NCI-H146 (cell line): ENCODE data around the gene MALRD1.
"Not testable (repeated sequence)": the region's sequence is repeated elsewhere in the genome, so short reads cannot be mapped to it uniquely, and the experiment has no call there.

Experiments
- DNase-seq: peaks from one replicate; lab custom pipeline; 2025; lab: John Stamatoyannopoulos, UW

Gene MALRD1

DNA sequence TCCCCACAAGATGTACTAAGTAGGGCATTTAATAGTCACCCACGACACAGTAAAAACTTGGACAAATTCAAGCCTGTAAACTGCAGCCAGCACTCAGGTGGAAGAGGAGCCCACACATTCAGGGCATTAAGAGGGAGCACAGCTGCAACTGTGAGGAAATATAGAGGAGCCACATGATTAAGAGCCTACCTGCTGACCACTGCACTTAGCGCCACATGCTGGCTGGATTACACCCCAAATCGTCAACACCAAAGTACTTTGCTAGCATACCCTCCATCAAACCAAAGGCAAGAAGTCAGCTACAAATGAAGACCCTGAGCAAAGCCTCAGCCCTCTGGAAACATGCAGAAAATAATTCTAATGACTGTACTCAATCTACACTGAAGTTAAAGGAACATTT, 445.3 kb downstream of the MALRD1 start:
- no peak for DNase-seq

DNA sequence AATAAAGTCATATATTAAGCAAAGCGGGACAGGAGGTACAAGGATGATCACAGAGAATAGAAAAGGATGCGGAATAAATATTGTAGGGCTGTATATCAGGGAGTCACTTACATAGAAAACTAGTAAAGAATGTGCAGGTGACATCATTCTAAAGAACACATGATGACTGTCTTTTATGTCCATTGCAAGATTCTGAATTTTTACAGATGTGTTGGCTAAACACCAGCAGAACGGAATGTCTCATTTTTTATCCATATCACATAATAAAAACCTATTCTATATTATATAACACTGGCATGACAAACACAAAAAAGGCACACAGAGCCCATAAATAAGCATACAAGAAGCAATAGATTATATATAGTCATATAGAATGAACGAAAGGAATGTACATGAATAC, 448.4 kb downstream of the MALRD1 start:
- no peak for DNase-seq

DNA sequence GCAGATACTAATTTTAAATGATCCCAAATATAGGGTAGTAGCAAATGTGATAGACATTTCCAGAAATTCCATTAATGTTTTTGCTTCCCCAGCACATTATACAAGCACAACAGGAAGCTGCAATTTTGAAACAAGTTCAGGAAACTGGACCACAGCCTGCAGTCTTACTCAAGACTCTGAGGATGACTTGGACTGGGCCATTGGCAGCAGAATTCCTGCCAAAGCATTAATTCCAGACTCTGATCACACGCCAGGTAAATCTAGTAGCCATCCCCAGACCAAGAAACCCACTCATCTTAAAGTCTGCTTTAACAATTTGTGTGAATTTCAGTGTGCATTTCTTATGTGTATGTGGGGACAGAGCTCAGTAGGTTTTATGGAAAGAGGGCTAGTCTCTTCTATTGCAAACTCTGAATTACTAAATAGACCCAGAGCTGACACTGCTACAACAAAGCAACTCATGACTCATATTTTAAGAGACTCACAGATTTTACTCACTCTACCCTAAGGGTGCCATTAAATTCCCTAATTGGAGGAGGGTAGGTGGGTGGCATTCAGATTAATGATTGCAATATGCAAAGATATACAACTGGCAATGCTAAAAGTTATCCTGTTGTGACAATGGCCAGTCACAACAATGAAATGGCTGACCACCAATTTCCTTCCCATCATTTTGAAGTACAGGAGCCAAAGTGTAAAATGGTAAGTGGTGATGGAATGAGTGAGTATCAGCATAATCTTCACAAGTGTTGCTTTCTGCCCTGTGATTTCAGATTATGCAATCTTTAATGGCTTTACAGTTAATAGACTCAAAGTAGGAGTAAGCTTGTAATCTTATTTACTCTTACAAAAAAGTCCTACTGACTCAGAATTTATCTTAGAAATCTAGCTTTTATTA, 450.0 kb downstream of the MALRD1 start:
- DNase-seq: no peak

DNA sequence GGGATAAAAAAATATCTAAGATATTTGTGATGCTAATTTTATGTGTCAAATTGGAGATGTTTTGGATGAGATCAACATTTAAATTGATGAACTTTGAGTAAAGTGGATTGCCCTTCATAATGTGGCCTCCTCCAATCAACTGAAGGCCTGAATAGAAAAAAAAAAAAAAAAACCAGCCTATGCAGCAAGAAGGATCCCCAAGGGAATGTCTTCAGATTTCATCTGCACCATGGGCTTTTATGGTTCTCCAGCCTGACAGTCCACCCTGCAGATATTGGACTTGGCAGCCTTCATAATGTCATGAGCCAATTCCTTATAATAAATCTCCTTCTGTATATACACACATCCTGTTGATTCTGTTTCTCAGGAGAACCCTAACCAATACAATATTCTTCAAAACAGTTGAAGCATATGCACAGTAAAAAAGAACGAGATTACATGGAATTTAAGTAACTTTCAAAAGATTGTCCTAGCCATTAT, 450.7 kb downstream of the MALRD1 start:
- no peak for DNase-seq

DNA sequence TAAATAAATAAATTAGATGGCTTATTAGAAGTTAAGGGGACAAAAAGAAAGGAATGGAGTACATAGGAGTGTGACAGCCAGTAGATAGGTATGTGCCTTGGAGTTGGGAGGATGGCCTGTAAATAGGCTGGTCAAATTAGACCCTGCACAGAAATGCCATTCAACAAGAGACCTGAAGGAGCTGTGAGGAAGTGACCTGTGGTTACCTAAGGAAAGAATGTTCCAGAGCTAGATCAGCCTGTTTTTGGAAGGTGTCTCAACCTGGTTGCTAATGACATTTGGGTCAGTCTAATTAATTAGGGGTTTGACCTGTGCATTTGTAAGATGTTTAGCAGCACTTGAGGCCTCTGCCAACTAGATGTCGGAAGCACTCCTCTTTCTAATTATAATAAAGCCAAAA, 452.4 kb downstream of the MALRD1 start:
- no peak for DNase-seq

DNA sequence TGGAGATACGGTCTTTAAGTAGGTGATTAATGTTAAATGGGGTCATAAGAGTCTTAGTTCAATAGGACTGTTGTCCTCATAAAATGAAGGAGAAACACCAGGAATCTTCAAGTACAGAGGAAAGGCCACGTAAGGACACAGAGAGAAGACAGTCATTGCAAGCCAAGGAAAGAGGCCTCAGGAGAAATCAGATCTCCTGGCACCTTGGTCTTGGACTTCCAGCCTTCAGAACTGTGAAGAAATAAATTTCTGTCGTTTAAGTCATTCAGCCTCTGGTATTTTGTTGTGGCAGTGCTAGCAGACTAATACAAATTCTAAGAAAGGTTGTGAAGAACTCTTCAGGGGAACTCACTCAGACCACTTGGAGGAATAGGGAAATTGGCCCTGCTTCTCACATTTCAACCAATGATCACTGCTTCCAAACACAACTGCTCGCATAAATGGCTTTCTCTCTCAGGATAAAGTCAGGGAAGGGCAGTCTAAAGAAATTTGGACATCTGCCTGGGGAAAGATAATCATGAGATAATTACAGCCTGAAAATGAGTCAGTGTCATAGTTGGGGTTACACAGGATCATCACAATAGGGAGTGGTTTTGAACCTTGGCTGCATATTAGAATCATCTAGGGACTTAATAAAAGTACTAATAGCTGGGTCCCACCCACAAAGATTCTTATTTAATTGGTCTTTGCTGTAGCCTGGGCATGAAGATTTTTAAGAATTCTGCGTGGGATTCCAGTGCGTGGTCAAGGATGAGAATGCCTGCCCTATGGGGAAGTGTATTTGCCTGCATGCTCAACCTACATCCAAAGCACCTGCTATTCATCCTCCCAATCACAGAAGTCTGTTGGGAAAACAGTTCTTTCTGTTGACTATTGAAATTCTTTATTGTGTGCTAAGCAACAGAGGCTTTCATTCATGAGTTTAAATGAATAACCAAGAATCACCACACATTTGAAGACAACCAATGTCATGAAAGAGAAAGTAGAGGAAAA, 457.0 kb downstream of the MALRD1 start:
- no peak for DNase-seq

DNA sequence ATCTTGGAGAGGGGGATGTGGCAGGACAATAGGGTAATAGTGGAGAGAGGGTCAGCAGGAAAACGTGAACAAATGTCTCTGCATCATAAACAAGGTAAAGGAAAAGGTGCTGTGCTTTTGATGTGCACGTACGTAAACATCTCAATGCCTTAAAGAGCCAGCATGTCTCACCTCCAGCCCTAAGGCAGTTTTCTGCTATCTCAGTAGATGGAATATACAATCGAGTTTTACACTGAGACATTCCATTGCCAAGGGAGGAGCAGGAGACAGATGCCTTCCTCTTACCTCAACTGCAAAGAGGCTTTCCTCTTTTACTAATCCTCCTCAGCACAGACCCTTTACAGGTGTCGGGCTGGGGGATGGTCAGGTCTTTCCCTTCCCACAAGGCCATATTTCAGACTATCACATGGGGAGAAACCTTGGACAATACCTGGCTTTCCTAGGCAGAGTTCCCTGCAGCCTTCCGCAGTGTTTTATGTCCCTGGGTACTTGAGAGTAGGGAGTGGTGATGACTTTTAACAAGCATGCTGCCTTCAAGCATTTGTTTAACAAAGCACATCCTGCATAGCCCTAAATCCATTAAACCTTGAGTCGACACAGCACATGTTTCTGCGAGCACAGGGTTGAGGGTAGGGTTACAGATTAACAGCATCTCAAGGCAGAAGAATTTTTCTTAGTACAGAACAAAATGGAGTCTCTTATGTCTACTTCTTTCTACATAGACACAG, 461.6 kb downstream of the MALRD1 start:
- DNase-seq: not testable (repeated sequence)

DNA sequence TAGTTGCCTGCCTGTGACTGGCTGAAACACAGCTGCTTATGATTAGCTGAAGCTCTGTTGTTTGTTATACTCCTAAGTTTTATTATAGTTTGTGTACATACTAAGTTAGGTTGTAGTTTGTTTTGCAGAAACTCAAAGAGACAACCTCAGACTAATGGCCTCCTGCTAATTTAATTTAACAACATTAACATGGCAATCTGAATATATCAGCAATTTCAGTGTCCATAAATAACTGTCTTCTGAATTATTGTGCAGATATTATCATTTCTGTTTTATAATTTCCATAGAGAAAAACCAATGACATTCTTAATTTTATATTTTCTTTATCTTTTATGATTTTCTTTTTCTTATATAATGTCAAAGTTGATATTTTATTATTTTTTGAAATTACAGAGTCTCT, 469.5 kb downstream of the MALRD1 start:
- no peak for DNase-seq

DNA sequence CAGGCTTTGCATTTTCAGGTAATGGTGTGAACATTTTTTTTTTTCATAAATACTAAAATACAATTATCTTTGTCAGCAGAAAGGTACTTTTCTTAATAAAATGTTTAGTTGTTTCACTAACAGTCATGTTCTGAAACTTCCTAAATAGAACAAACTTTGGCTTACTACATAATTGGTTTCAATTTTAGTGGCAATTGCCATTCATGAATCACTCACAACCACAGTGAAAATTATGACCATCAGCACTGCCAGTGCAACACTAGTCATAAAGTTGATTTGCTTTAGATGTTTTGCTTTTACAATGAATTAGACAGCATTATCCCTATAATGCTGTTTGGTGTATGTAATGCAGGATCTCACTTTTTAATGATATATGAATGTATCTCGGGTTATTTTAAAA, 470.0 kb downstream of the MALRD1 start:
- no peak for DNase-seq

DNA sequence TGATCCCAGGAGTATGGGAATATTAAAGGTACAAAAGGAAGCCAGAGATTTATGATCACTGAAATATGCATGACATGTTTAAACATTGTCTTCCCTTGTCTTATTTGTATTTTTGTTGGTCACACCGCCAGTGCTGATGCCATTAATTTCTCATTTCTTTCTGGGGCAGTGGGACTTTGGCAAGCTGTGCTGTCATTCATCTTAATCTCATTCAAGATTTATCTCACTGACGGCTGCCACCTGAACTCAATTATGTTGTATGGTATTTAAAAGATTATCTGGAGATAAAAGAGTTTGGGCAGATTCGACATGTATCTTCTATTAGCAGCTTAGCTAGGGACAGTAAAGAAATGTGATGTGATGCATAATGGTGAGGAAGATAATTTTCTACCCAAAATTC, 482.7 kb downstream of the MALRD1 start:
- DNase-seq: no peak

DNA sequence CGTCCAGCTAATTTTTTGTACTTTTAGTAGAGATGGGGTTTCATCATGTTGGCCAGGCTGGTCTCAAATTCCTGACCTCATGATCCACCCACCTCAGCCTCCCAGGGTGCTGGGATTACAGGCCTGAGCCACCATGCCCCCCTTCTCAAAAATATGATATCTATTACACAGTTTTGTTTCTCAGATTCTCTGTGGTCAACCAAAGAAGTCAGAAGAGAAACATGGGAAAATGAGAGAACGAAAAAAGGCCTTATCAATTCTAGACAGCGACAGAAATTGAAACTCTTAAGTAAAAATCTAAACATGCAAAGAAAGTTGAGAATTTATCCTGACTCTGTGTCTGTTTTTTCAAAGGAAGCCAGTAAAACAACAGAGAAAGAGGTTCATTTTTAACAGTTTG, 483.8 kb downstream of the MALRD1 start:
- DNase-seq: no peak

DNA sequence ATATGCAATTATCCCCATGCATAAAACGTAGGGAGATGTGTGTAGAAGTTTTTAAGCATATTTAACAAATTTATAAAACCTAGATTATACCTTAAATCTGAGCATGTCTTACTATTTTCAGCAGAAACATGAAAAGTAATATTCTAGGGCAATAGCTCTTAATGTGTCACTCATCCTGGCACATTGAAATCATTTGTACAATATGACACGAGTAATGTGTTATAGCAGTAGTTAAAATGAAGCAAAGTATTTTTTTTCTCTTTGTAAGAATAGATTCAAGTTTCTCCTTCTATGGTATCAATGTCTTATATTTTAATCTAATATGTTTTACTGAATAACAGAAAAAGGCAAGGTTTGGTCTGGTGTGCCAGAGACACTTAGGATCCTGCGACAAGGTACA, 492.7 kb downstream of the MALRD1 start:
- DNase-seq: no peak

DNA sequence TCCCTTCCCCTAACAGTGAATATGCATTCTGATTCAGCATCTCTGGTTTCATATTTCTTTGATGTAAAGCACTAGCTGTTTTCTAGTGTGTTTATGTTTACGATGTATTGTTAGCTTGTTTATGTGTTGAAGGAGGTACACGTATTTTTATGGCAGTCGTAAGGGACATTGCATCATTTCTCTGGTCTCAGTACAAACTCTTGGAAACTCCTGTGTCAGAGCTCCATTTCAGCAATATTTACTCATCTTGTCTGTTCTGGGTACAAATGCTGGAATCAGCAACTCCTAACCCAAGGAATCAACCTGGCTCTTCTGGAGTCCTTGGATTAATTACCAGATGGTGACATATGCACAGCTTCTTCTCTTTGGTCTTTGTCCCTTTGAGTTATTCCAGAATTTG, 497.6 kb downstream of the MALRD1 start:
- no peak for DNase-seq

DNA sequence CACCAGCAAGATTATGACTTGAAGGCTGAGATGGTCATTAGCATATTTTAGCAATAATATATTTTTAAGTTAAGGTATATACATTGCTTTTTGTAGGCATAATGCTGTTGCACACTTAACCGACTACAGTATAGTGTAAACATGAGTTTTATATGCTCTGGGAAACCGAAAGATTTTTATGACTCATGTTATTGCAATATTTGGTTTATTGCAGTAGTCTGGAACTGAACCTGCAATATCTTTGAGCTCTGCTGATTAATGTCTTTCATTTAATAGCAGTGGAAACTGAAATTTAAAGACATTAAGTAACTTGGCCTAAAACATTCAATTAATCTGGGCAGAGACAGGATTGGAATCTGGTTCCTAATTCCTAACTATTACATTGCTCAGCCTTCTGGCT, 500.9 kb downstream of the MALRD1 start:
- no peak for DNase-seq

DNA sequence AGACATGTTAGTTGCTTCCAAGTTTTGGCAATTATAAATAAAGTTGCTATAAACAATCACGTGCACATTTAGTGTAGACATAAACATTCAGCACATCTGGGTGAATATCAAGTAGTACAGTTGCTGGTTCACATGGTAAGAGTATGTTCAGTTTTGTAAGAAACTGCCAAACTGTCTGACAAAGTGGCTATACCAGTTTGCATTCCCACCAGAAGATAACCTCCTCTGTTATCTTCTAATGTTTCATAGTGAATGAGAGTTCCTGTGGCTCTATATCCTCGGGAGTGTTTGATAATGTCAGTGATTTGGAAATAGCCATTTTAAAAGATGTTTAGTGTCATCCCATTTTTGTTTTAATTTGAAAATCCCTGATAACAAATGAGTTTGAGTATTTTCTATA, 508.1 kb downstream of the MALRD1 start:
- no peak for DNase-seq

DNA sequence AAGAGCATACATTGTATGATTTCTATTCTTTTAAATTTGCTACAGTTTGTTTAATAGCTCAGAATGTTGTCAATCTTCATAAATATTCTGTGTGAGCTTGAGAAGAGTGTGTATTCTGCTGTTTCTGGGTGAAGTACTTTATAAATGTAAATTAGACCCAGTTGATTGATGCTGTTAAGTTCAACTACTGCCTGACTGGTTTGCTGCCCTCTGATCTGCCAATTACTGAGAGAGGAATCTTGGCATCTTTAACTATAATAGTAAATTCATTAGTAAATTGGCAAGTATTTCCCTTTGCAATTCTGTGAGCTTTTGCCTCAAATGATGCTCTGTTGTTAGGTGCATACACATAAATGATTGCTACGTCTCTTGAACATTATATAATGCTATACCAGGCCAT, 512.6 kb downstream of the MALRD1 start:
- DNase-seq: no peak

DNA sequence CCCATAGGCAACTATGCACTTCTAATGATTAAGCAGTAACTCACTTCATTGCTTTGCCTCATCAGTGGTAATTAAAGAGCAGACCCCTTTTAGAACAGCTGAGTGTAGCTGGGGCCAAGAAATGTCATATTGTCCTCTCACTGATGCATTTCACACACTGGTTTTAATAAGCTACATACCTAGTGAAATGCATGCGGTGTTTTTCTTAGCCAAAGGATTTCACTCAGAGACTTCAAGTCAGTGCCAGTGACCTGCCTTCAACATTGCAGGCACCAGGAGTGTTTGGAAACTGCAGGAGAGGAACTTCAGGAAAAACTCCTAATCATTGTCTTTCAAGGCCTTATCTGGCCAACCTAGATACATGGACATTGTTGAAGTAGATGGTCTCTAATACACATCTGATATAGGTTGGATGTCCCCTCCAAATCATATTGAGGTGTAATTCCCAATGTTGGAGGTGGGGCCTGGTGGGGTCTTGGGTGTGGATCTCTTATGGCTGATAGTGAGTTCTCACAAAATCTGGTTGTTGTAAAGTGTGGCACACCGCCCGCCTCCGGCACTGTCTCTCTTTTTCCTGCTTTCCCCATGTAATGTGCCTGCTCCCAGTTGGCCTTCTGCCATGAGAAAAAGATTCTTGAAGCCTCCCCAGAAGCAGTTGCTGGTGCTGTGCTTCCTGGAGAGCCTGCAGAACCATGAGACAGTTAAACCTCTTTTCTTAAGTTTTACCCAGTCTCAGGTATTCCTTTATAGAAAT, 515.0 kb downstream of the MALRD1 start:
- no peak for DNase-seq

DNA sequence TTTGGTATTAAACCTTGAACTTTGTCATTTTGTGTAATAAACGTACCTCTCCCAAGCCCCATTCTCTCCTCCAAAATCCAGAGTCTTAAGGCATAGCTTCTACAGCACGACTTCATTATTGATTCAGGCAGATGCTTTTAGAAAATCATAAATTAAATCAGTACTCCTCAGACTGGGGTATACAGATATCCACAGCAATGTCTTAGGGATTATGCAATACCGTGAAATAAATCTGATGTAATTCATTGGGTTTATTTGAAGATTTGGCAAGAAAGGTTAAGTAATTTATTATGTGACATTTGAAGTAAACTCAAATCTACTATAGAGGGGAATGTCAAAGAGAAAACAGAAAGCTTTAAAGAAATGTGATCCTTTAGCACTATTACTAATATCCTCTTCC, 521.5 kb downstream of the MALRD1 start:
- no peak for DNase-seq

DNA sequence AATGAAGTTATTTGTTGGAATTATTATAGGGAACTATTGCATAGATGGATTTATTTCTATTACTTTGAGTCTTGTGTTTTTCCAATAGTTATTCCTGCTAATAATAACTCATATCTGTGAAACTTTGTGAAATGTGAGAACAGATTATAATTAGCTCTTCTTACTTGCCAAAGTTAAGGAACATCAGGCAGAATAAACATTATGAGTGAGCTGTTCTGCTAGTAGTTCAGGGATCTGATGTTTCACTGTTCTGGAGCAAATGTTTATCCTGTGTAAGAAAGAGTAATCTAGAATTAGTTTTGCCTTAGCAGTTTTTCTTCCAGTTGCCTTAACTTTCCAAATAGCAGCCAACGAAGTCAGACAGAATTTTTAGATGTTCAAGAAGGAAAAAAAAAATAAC, 522.4 kb downstream of the MALRD1 start:
- DNase-seq: no peak

DNA sequence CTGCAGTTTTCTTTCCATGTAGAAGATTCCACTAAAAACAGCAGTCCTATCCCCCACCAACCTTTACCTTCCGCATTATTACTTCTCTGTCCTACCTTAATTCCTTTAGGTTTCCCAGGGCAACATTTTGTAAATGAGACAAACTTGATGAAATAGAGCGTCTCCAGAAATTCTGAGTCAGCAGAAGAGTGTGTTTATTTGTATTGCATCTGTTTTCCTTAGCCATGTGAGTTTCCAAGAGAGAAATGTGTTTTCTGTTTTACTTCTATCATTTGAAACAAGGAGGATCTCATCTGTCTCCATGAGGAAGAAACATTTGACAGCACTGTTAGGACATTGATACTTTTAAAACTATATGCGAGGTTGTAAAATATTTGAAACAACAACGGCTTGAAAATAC, 523.5 kb downstream of the MALRD1 start:
- DNase-seq: no peak

DNA sequence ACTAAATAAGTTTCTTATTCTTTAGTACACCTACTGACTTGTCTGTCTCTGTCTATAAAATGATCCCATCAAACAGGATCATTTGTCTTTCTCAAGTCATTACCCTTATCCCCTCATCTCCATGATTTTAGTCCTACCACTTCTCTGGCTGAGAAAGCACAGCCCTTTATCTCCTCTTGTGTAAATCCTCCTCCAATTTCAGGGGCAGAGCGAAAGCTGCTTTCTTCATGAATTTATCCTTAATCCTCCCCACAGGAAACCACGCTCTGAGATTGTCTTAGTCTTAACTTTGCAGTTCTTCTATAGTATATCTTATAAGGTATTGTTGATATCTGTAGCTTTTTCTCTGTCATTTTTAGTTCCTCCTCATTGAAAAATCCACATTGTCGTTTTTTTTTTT, 528.0 kb downstream of the MALRD1 start:
- no peak for DNase-seq
